BE2C (cell line): Measurements from ENCODE around the gene UBE2G2.
A peak's percentile ranks its signal among the peaks of the same experiment; 100 is the strongest.

Source experiments
- DNase-seq: peaks from one replicate; pipeline ENCODE4 v3.0.0-alpha.2; 2020
- H3K27me3 ChIP-seq: fragments of 250-450 bp; sonication (Bioruptor Pico); 2 replicates; pipeline ENCODE4 v1.5.1; 2020; ENCODE audit warnings: mild to moderate bottlenecking
- H3K36me3 ChIP-seq: fragments of 250-450 bp; sonication (Bioruptor Pico); 2 replicates; pipeline ENCODE4 v1.5.1; 2020; ENCODE audit warnings: mild to moderate bottlenecking
- H3K4me1 ChIP-seq: fragments of 250-450 bp; sonication (Bioruptor Pico); 2 replicates; pipeline ENCODE4 v1.5.1; 2020
- H3K4me3 ChIP-seq: 2 replicates; pipeline ENCODE4 v1.5.1; 2011; ENCODE audit warnings: low read depth, low read length
- H3K9me3 ChIP-seq: fragments of 250-450 bp; sonication (Bioruptor Pico); 2 replicates; pipeline ENCODE4 v1.5.1; 2020
- TF ChIP-seq, protein P1 (sequence below): IDR thresholded peaks from 2 replicates; pipeline ENCODE4 v1.5.1; 2012; ENCODE audit warnings: mild to moderate bottlenecking, low read depth, low read length

UBE2G2 gene

DNA sequence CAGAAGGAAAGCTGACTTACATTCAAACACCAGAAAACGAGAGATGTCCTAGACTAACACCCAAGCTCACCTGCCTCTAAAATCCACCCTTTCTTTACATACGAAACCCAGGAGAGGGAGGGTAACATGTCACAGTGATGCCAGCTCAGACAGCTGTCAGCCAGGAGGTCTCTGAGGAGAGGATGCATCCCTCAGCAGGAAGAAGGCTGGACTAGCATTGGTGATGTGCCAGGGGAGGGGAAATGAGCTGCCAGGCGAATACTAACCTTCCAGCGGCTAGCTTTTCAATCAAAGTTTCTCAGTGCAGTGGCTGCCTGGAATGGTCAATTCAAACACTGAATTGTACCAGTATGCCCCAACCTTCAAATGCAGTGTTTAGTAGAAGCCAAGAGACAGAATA, 3.6 kb upstream of the UBE2G2 start:
- TF ChIP-seq, protein P1, sequence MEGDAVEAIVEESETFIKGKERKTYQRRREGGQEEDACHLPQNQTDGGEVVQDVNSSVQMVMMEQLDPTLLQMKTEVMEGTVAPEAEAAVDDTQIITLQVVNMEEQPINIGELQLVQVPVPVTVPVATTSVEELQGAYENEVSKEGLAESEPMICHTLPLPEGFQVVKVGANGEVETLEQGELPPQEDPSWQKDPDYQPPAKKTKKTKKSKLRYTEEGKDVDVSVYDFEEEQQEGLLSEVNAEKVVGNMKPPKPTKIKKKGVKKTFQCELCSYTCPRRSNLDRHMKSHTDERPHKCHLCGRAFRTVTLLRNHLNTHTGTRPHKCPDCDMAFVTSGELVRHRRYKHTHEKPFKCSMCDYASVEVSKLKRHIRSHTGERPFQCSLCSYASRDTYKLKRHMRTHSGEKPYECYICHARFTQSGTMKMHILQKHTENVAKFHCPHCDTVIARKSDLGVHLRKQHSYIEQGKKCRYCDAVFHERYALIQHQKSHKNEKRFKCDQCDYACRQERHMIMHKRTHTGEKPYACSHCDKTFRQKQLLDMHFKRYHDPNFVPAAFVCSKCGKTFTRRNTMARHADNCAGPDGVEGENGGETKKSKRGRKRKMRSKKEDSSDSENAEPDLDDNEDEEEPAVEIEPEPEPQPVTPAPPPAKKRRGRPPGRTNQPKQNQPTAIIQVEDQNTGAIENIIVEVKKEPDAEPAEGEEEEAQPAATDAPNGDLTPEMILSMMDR = no peak
- Histone ChIP-seq H3K9me3 (no peaks in the 10 kb centered on the region), H3K4me3 (no peak overlapping the region), H3K36me3 (peaks cover 54% of the 10 kb centered on the region), H3K27me3 (no peaks in the 10 kb centered on the region), H3K4me1 (peaks cover 29% of the 10 kb centered on the region)
- no peak for DNase-seq

DNA sequence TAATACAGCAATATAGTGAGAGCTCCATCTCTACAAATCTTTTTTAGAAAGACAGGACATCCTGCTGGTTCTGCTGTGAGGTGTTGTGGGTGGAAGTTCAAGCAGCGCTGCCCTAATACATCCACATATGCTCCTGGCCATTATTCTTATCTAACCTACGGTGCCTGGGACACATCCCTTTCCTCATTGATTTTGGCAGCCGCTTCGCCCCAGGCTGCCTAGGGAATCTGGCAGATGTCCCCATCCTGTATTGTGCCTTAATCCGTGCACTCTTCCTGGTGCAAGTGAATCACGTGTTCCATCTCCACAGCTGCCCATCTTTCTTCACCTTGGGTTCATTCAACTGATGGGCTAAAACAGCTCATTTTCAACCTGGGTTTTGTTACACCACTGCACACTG, 3.1 kb upstream of the UBE2G2 start:
- Histone ChIP-seq H3K27me3 (no peaks in the 10 kb centered on the region), H3K36me3 (peaks cover 52% of the 10 kb centered on the region), H3K4me3 (no peak overlapping the region), H3K9me3 (no peaks in the 10 kb centered on the region), H3K4me1 (peaks cover 29% of the 10 kb centered on the region)
- TF ChIP-seq, protein P1 = no peak
- peak; percentile 69 for DNase-seq

DNA sequence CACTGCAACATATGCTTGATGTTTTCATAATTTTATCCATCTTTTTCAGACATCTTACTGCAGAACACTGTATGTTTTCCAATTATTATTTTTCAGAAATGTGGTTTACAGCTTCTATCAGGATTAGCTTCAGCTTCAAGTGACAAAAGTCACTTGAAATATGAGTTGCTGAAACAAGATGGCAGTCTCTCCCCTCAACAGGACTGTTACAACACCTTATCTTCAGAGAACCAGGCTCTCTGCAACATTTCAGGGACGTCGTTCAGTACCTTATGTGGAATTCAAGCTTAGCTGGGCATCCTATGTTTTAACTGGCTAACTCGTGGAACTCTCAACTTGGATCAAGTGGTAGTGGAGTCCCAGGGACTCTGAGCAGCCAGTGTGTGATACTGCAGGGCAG, 2.0 kb upstream of the UBE2G2 start:
- Histone ChIP-seq H3K4me3 (no peak overlapping the region), H3K9me3 (no peaks in the 10 kb centered on the region), H3K27me3 (no peaks in the 10 kb centered on the region), H3K36me3 (peaks cover 53% of the 10 kb centered on the region), H3K4me1 (peaks cover 29% of the 10 kb centered on the region)
- no peak for DNase-seq
- TF ChIP-seq, protein P1 = no peak

DNA sequence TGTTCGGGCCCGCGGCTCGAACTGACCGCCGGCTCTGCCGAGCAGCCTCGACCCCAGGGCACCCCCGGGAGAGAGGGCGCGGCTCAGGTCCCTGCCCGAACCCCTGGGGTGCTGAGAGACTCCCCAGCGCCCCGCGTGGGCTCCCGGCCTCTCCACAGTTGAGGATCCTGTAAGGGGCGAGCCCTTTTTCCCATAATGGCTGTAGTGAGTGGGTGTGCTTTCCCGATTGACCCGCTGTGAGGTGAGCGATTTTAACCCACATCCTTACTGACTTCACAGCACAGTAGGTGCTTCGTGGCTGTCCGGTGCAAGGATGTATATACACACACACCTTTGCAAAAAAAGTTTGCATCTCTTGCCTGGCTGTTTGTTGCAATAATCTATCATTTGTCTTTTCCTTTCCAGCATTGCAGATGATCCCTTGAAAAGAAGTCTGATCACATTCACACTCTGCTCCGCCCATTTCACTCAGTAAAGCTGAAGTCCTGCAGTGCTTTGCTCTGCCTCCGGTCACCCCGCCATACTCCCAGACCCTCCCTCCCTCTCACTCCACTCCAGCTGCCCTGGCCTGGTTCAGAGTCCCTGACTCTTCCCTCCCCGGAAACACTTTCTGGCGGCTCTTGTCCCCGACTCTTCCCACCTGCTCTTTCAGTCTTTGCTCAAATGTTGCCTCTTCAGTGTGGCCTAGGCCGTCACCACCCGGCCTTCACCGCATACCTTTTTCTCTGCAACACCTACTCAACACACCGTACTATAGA, 955 bp upstream of the UBE2G2 start:
- peaks cover 29% of the 10 kb centered on the region for H3K4me1 ChIP-seq
- H3K27me3 ChIP-seq = no peaks in the 10 kb centered on the region
- H3K36me3 ChIP-seq = peaks cover 58% of the 10 kb centered on the region
- no peaks in the 10 kb centered on the region for H3K9me3 ChIP-seq
- peak; percentile 42 for DNase-seq
- peak overlapping the region; percentile 94 for H3K4me3 ChIP-seq
- TF ChIP-seq, protein P1 = no peak

DNA sequence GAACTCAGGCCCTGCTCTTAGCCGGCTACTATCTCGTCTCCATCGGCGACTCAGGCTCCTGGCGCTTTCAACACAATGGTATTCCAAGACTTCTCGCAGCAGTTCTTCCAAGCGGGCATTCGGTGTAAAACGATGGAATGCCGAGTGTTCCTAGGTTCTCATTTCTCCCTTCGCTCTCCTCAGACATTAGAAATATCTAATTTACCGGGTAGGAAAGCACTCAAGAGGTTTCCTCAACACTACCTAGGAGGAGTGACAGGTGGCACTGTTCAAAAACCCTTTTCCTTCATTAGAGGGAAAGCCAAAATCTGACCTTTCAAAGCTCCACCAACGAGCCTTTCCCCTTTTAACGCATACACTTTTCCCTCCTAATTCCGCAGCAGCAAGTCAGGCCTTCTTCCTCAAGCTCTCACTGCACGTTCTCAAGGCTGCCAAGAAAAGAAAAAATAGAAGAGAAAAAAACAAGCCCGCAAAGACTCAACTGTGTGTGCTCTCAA, 601 bp downstream of the UBE2G2 start:
- H3K9me3 ChIP-seq = no peaks in the 10 kb centered on the region
- peaks cover 56% of the 10 kb centered on the region for H3K36me3 ChIP-seq
- no peak for DNase-seq
- peaks cover 29% of the 10 kb centered on the region for H3K4me1 ChIP-seq
- H3K4me3 ChIP-seq = peak overlapping the region; percentile 94
- TF ChIP-seq, protein P1 = peak; percentile 53
- H3K27me3 ChIP-seq = no peaks in the 10 kb centered on the region

DNA sequence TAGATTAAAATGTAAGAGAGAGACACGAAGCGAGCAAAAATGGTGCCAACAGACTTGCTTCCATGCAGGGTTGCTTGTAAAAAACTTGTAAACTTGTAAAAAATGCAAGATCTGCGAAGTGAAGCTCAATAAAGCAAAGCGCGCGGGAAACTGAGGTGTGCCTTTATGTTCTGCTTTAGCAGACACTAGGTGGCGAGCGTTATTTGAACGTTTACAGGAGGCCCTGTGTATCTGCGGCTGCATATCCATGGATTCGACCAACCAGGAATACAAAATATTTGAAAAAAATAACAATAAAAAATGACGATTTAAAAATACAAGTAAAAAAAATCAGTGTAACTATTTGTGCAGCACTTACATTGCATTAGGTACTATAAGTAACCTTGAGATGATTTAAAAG, 1.5 kb downstream of the UBE2G2 start:
- no peaks in the 10 kb centered on the region for H3K27me3 ChIP-seq
- peak; percentile 62 for DNase-seq

More for the DNA sequence above, 1.5 kb downstream of the UBE2G2 start:
- Histone ChIP-seq H3K4me3 (peak overlapping the region; percentile 94), H3K9me3 (no peaks in the 10 kb centered on the region), H3K36me3 (peaks cover 52% of the 10 kb centered on the region), H3K4me1 (peaks cover 21% of the 10 kb centered on the region)
- TF ChIP-seq, protein P1 = peak; percentile 71
